ENCODE results near the gene CCDC102B. TPM values are rescaled to one million over a fixed set of nuclear protein-coding genes. Genes with fewer than 3 reads are reported as not detected.

CCDC102B gene
- total RNA-seq, 4 donors from 2014 or later, result 6.7 to 15.3 (median 11.8) TPM

- no peak for ATAC-seq (ENCODE audit: low FRiP score)
- no peak for TF ChIP-seq CTCF (IDR thresholded peaks at IDR 0.05)
- DNase-seq (ENCODE audit: low spot score), result no peak
Measured at GRCh38 chr18:69081846-69082245, 284.0 kb downstream of the CCDC102B start.

- DNase-seq (ENCODE audit: low spot score) (no peak), ATAC-seq (ENCODE audit: low FRiP score) (no peak)
- TF ChIP-seq CTCF (IDR thresholded peaks at IDR 0.05), result no peak
Measured at GRCh38 chr18:69082499-69082898, 284.6 kb downstream of the CCDC102B start.

GRCh38 chr18:69085951-69086350, 288.1 kb downstream of the CCDC102B start:
- DNase-seq (ENCODE audit: low spot score) (no peak), ATAC-seq (ENCODE audit: low FRiP score) (no peak)

GRCh38 chr18:69088973-69089372, 291.1 kb downstream of the CCDC102B start:
- no peak for TF ChIP-seq CTCF (IDR thresholded peaks at IDR 0.05)
- no peak for ATAC-seq (ENCODE audit: low FRiP score)
- DNase-seq (ENCODE audit: low spot score), result no peak

More at GRCh38 chr18:69085951-69086350, 288.1 kb downstream of the CCDC102B start:
- TF ChIP-seq CTCF (IDR thresholded peaks at IDR 0.05), result no peak

- TF ChIP-seq CTCF (IDR thresholded peaks at IDR 0.05), result no peak
- ATAC-seq (ENCODE audit: low FRiP score), result no peak
- DNase-seq (ENCODE audit: low spot score), result no peak
Measured at GRCh38 chr18:69097349-69097748, 299.5 kb downstream of the CCDC102B start.

GRCh38 chr18:69102959-69103358, 305.1 kb downstream of the CCDC102B start:
- DNase-seq (ENCODE audit: low spot score) (no peak), ATAC-seq (ENCODE audit: low FRiP score) (no peak)
- TF ChIP-seq CTCF (IDR thresholded peaks at IDR 0.05), result no peak

Small RNAs within 50 kb of the gene (small RNA-seq; reads per million reads assigned to genes)
- not detected for gene RNU6-39P

Other genes with a start within 250 kb of the CCDC102B start
- 10 to 100 TPM; 44.5 to 61.7 (median 46.6) TPM for gene TMX3, start 83.0 kb upstream of the CCDC102B start, total RNA-seq